ENCODE results near the gene PUM2. TPM values are rescaled to one million over a fixed set of nuclear protein-coding genes. Genes with fewer than 3 reads are reported as not detected.

The PUM2 gene
- total and polyA plus RNA-seq, 2 of the 8 experiments (the other 6 are each of a cell fraction or from before 2014, with no cell fraction given): 46.6 to 114 TPM

GRCh38 chr2:20384953-20385352 lies 34.3 kb upstream of the PUM2 start (continued):
- no peak for TF ChIP-seq USF2 (IDR thresholded peaks at IDR 0.05; ENCODE audit: low read length)
- TF ChIP-seq RNF2 (IDR thresholded peaks at IDR 0.05; ENCODE audit: borderline replicate concordance, low read depth, low read length, missing control alignments, poor library complexity, severe bottlenecking): no peak
- TF ChIP-seq SP1 (IDR thresholded peaks at IDR 0.05; ENCODE audit: low read depth, low read length): no peak
- TF ChIP-seq EGR1 (IDR thresholded peaks at IDR 0.05; ENCODE audit: borderline replicate concordance, low read depth, low read length): no peak
- no peak for TF ChIP-seq SIX5 (IDR thresholded peaks at IDR 0.05; ENCODE audit: low read depth, low read length)
- no peak for TF ChIP-seq ATF3 (IDR thresholded peaks at IDR 0.05; ENCODE audit: insufficient read depth, low read depth, low read length)
- TF ChIP-seq SIN3A (conservative IDR thresholded peaks at IDR 0.05 in 1 of 2, IDR thresholded peaks at IDR 0.05 in 1 of 2; ENCODE audit: low read depth in 1 of 2, low read length in 2 of 2): no peak
- TF ChIP-seq JUN (IDR thresholded peaks at IDR 0.05; ENCODE audit: low read depth, low read length): no peak
- no peak for TF ChIP-seq FOSL1 (IDR thresholded peaks at IDR 0.05; ENCODE audit: insufficient read depth, low read depth, low read length)

All from H1 (cell line).